ENCODE measurements around the gene TMED5.

The TMED5 gene

DNA sequence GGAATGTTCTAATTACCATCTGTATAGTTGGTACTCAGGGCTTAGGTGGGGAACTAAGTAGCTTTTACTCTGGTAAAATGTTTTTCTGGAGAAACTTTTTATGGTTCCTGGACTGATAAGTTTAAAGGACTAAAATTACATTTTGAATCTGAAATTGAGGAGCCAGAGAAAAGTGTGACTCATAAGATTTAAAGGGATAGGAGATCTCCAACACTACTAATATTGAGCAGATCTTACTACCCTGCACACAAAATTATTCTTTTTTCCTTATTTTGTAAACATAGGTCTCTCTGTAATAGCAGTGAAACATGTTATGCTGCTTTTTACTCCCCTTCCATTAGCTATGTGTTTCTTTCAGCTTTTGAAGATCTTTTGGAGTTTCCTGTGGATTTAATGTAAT lies 68.7 kb downstream of the TMED5 start:
- DNase-seq = no peak
- H3K27me3 ChIP-seq (ENCODE audit: insufficient read depth, low read depth, severe bottlenecking) = no peaks in the 10 kb centered on the region
- no peak overlapping the region for H3K27ac ChIP-seq
- TF ChIP-seq, protein P1, sequence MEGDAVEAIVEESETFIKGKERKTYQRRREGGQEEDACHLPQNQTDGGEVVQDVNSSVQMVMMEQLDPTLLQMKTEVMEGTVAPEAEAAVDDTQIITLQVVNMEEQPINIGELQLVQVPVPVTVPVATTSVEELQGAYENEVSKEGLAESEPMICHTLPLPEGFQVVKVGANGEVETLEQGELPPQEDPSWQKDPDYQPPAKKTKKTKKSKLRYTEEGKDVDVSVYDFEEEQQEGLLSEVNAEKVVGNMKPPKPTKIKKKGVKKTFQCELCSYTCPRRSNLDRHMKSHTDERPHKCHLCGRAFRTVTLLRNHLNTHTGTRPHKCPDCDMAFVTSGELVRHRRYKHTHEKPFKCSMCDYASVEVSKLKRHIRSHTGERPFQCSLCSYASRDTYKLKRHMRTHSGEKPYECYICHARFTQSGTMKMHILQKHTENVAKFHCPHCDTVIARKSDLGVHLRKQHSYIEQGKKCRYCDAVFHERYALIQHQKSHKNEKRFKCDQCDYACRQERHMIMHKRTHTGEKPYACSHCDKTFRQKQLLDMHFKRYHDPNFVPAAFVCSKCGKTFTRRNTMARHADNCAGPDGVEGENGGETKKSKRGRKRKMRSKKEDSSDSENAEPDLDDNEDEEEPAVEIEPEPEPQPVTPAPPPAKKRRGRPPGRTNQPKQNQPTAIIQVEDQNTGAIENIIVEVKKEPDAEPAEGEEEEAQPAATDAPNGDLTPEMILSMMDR (IDR thresholded peaks at IDR 0.05; ENCODE audit: low read depth, low read length) = no peak
- H3K9me3 ChIP-seq (ENCODE audit: severe bottlenecking) = no peaks in the 10 kb centered on the region
- H3K36me3 ChIP-seq = peaks cover 39% of the 10 kb centered on the region
- no peak overlapping the region for H3K4me3 ChIP-seq (ENCODE audit: low read depth, low read length)

DNA sequence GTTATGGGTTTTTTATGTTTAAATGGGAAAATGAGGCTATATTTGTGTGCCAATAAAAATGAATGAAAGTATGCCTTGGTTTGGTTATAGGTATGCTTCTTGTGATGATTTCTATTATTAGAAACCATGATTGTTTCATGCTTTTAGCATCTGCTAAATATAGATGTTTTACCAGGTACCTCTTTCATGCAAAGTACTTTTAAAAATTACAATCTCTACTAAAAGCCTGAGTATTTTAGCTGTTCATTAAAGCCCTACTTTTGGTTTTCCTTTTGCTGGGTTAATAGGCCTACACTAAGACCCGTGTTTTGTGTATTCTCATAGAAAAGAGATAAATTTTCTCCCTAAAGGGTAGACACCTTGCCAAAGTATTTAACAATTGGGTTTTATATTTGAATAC lies 69.1 kb downstream of the TMED5 start:
- Histone ChIP-seq H3K36me3 (peaks cover 36% of the 10 kb centered on the region), H3K27me3 (ENCODE audit: insufficient read depth, low read depth, severe bottlenecking) (no peaks in the 10 kb centered on the region), H3K4me3 (ENCODE audit: low read depth, low read length) (no peak overlapping the region), H3K9me3 (ENCODE audit: severe bottlenecking) (no peaks in the 10 kb centered on the region), H3K27ac (no peak overlapping the region)
- no peak for DNase-seq
- TF ChIP-seq, protein P1 (IDR thresholded peaks at IDR 0.05; ENCODE audit: low read depth, low read length) = no peak

DNA sequence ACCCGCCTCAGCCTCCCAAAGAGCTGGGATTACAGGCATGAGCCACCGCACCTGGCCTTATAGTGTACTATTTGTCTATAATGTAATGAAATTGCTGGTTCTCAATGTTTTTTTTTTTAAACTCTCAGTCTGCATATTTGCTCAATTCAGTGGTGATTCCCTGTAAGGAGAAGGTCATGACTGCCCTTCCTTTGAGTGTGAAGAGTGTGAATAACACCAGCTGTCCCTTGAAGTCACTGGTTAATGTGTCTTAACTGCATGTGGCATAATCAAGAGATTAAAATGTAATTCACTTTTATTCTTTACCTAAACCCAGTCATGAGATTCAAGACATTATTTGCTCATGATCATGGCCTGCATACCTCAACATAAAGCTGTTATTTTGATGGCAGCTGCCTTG lies 70.6 kb downstream of the TMED5 start:
- H3K9me3 ChIP-seq (ENCODE audit: severe bottlenecking) = no peaks in the 10 kb centered on the region
- H3K27ac ChIP-seq = no peak overlapping the region
- TF ChIP-seq, protein P1 (IDR thresholded peaks at IDR 0.05; ENCODE audit: low read depth, low read length) = no peak
- H3K4me3 ChIP-seq (ENCODE audit: low read depth, low read length) = no peak overlapping the region
- no peak for DNase-seq
- H3K27me3 ChIP-seq (ENCODE audit: insufficient read depth, low read depth, severe bottlenecking) = no peaks in the 10 kb centered on the region
- H3K36me3 ChIP-seq = peaks cover 32% of the 10 kb centered on the region

DNA sequence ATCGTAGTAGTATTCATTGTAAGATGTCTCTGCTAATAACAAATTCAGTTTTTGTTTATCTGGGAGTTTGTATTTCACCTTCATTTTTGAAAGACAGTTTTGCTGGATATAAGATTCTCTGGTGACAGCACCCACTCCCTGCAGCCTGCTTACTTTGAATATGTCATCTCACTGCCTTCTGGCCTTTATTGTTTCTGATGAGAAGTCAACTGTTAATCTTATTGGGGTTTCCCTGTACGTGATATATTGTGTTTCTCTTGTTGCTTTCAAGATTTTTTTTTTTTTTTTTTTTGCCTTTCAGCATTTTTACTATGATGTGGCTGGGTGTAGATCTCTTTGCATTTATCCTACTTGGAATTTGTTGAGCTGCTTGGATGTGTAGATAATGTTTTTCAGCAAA lies 71.9 kb downstream of the TMED5 start:
- Histone ChIP-seq H3K27me3 (ENCODE audit: insufficient read depth, low read depth, severe bottlenecking) (no peaks in the 10 kb centered on the region), H3K9me3 (ENCODE audit: severe bottlenecking) (no peaks in the 10 kb centered on the region), H3K36me3 (peaks cover 37% of the 10 kb centered on the region), H3K4me3 (ENCODE audit: low read depth, low read length) (no peak overlapping the region), H3K27ac (no peak overlapping the region)
- TF ChIP-seq, protein P1 (IDR thresholded peaks at IDR 0.05; ENCODE audit: low read depth, low read length) = no peak
- no peak for DNase-seq

DNA sequence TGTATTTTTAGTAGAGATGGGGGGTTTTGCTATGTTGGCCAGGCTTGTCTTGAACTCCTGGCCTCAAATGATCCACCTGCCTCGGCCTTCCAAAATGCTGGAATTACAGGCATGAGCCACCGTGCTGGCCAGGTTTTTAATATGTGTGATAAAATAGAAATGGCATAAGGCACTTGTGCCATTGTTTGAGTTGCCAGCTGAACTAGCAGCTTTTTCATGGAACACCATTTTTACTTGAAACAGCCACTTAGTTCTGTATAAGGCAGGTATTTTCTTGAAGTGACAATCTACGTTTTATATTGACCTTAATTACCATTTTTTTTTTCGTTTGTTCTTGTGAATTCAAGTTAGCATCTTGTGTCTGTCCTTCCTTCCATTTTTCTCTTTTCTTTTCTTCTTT lies 72.8 kb downstream of the TMED5 start:
- TF ChIP-seq, protein P1 (IDR thresholded peaks at IDR 0.05; ENCODE audit: low read depth, low read length) = no peak
- peaks cover 34% of the 10 kb centered on the region for H3K36me3 ChIP-seq

DNA sequence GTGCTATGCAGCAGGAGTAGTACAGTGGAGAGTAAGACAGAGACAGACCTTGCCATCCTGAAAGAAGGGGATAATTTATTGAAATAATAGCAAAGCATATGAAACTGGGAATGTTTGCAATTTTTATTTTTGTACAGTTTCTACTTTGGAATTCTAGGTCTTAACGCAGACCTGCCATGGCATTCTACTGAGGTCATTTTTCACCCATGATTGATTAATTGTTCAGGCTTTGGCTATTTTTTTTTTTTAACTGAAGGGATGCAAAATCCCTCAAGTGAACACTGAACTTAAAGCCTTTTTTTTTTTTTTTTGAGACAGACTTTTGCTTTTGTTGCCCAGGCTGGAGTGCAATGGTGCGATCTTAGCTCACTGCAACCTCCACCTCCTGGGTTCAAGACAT lies 74.0 kb downstream of the TMED5 start:
- Histone ChIP-seq H3K4me3 (ENCODE audit: low read depth, low read length) (no peak overlapping the region), H3K27ac (no peak overlapping the region), H3K36me3 (peaks cover 34% of the 10 kb centered on the region), H3K9me3 (ENCODE audit: severe bottlenecking) (no peaks in the 10 kb centered on the region), H3K27me3 (ENCODE audit: insufficient read depth, low read depth, severe bottlenecking) (no peaks in the 10 kb centered on the region)
- no peak for DNase-seq
- TF ChIP-seq, protein P1 (IDR thresholded peaks at IDR 0.05; ENCODE audit: low read depth, low read length) = no peak

More for the DNA sequence above, 72.8 kb downstream of the TMED5 start:
- H3K27ac ChIP-seq = no peak overlapping the region
- no peak for DNase-seq
- H3K27me3 ChIP-seq (ENCODE audit: insufficient read depth, low read depth, severe bottlenecking) = no peaks in the 10 kb centered on the region
- H3K4me3 ChIP-seq (ENCODE audit: low read depth, low read length) = no peak overlapping the region
- H3K9me3 ChIP-seq (ENCODE audit: severe bottlenecking) = no peaks in the 10 kb centered on the region
